ENCODE measurements around the gene PNLDC1. TPM values are rescaled to one million over a fixed set of nuclear protein-coding genes. Genes with fewer than 3 reads are reported as not detected.
"Not testable (repeated sequence)": the region's sequence is repeated elsewhere in the genome, so short reads cannot be mapped to it uniquely, and the experiment has no call there.

Gene PNLDC1
- total RNA-seq, 4 donors from 2014 or later = not detected

DNA sequence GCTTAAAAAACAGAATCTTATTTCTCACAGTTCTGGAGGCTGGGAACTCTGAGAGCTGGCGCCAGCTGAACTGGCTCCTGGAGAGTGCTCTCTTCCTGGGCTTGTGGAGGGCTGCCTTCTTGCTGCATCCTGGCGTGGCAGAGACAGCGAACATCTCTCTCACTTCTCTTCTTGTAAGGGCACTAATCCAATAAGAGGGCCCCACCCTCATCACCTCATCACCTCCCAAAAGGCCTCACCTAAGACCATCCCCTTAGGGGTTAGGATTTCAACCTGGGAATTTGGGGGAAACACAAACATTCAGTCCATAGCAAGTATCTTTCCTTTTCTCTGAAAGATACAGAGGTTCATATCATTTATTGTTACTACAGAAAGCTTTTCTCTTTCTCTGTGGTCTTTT is 23.9 kb downstream of the PNLDC1 start:
- Histone ChIP-seq H3K27ac (no peak overlapping the region), H3K9me3 (no peaks in the 10 kb centered on the region), H3K4me3 (no peak overlapping the region), H3K4me1 (no peaks in the 10 kb centered on the region), H3K36me3 (no peaks in the 10 kb centered on the region), H3K27me3 (no peaks in the 10 kb centered on the region)
- no peak for TF ChIP-seq POLR2A (IDR thresholded peaks at IDR 0.05)
- TF ChIP-seq, protein P1, sequence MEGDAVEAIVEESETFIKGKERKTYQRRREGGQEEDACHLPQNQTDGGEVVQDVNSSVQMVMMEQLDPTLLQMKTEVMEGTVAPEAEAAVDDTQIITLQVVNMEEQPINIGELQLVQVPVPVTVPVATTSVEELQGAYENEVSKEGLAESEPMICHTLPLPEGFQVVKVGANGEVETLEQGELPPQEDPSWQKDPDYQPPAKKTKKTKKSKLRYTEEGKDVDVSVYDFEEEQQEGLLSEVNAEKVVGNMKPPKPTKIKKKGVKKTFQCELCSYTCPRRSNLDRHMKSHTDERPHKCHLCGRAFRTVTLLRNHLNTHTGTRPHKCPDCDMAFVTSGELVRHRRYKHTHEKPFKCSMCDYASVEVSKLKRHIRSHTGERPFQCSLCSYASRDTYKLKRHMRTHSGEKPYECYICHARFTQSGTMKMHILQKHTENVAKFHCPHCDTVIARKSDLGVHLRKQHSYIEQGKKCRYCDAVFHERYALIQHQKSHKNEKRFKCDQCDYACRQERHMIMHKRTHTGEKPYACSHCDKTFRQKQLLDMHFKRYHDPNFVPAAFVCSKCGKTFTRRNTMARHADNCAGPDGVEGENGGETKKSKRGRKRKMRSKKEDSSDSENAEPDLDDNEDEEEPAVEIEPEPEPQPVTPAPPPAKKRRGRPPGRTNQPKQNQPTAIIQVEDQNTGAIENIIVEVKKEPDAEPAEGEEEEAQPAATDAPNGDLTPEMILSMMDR (IDR thresholded peaks at IDR 0.05) = no peak
- no peak for DNase-seq

DNA sequence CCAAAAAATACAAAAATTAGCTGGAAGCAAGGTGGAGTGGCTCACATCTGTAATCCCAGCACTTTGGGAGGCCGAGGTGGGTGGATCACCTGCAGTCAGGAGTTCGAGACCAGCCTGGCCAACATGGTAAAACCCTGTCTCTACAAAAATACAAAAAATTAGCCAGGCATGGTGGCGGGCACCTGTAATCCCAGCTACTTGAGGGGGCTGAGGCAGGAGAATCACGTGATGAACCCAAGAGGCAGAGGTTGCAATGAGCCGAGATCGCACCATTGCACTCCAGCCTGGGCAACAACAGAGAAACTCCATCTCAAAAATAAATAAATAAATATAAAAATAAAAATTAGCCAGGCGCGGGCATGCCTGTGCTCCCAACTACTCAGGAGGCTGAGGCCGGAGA is 24.6 kb downstream of the PNLDC1 start:
- H3K4me1 ChIP-seq, H3K4me3 ChIP-seq, H3K27ac ChIP-seq, H3K27me3 ChIP-seq, DNase-seq, H3K36me3 ChIP-seq, H3K9me3 ChIP-seq: not testable (repeated sequence)

DNA sequence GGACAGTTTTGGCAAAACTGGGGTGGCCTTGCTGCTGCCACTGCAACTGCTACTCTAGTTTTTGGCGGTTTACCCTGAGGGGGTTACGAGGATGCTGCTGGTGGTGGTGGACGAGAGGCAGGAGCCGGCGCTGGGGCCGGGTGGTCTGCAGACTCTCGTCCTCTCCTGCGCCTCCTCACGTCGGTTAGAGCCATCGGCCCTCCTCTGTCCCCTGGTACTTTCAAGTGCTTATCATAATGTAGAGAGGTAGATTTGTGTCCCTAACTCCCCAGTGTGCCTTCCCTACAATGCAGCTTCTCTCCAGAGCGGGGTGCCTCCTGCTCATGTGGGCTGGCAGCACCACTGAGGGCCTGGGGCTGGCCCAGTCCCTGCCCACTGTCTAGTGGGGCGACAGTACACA is 25.9 kb downstream of the PNLDC1 start:
- Histone ChIP-seq H3K4me3 (no peak overlapping the region), H3K4me1 (no peaks in the 10 kb centered on the region), H3K9me3 (no peaks in the 10 kb centered on the region), H3K27me3 (no peaks in the 10 kb centered on the region), H3K36me3 (no peaks in the 10 kb centered on the region), H3K27ac (no peak overlapping the region)
- TF ChIP-seq, protein P1 (IDR thresholded peaks at IDR 0.05) = no peak
- TF ChIP-seq POLR2A (IDR thresholded peaks at IDR 0.05) = no peak
- DNase-seq = no peak

DNA sequence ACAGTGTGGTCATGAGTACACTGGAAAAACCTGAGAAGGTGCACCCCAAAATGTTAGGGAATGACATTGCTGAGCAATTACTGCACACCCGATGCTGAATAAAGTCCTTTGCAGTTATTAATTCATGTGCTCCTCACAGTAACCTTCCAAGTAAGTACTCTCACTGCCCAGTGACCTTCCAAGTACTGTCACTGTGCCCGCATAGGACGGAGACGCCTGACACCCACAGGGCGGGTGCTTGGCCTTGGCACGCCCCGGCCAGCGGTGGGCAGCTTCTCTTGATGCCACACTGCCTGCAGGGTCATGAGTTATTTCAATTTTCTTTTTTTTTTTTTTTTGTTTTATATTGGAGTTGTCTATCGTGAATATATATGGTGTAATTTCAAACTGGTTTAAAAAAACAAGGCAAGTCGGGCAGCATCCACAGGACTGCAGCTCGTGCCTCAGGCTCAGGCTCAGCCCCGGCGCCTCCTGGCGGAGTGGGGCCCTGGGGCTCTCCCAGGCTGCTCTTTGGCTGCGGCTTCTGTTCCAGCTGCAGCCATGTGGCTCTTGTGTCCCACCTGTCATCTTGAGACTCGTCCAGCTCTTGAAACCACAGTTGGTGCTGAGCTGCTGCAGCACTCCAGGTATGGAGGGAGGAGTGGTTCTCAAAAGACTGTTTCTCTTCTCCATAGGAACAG is 27.0 kb downstream of the PNLDC1 start:
- no peak for DNase-seq
- Histone ChIP-seq H3K9me3 (no peaks in the 10 kb centered on the region), H3K27ac (no peak overlapping the region), H3K27me3 (no peaks in the 10 kb centered on the region), H3K4me1 (no peaks in the 10 kb centered on the region), H3K36me3 (no peaks in the 10 kb centered on the region), H3K4me3 (no peak overlapping the region)
- TF ChIP-seq, protein P1 (IDR thresholded peaks at IDR 0.05) = peak in 1 of 6 experiments; percentile 15
- TF ChIP-seq POLR2A (IDR thresholded peaks at IDR 0.05) = no peak

DNA sequence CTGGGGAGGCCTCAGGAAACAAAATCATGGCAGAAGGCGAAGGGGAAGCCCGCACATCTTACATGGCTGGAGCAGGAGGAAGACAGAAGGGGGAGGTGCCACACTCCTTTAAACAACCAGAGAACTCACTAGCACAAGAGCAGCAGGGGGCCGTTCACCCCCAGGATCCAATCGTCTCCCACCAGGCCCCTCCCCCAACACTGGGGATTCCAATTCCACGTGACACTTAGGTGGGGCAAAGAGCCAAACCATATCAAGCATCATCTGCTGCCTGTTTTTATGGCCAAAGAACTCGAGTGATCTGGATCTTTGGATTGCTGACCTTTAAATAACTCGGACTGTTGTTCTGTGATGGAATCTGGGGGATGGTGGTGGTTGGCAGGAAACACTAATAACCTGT is 28.0 kb downstream of the PNLDC1 start:
- H3K9me3 ChIP-seq = no peaks in the 10 kb centered on the region
- H3K36me3 ChIP-seq = no peaks in the 10 kb centered on the region
- H3K27me3 ChIP-seq = no peaks in the 10 kb centered on the region
- H3K27ac ChIP-seq = no peak overlapping the region
- H3K4me3 ChIP-seq = no peak overlapping the region
- no peaks in the 10 kb centered on the region for H3K4me1 ChIP-seq
- no peak for DNase-seq
- TF ChIP-seq POLR2A (IDR thresholded peaks at IDR 0.05) = no peak
- TF ChIP-seq, protein P1 (IDR thresholded peaks at IDR 0.05) = no peak

DNA sequence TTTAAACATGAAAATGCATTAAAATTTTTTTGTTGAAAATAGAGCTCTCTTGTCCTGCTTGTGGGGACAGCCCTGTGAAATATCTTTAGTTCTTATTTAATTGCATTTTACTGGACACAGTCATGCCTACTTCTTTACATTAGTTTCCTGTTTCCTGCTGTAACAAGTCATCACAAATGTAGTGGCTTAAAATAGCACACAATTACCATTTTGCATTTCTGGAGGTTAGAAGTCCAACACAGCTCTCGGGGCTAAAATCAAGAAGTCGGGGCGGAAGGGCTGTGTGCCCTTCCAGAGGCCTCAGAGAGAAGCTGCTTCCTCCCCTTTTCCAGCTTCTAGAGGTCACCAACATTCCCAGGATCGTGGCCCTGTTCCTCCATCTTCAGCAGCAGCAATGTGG is 29.4 kb downstream of the PNLDC1 start:
- H3K9me3 ChIP-seq = no peaks in the 10 kb centered on the region
- H3K4me3 ChIP-seq = no peak overlapping the region
- H3K27me3 ChIP-seq = no peaks in the 10 kb centered on the region
- H3K27ac ChIP-seq = no peak overlapping the region
- no peaks in the 10 kb centered on the region for H3K4me1 ChIP-seq
- DNase-seq = no peak
- TF ChIP-seq POLR2A (IDR thresholded peaks at IDR 0.05) = no peak
- TF ChIP-seq, protein P1 (IDR thresholded peaks at IDR 0.05) = no peak
- no peaks in the 10 kb centered on the region for H3K36me3 ChIP-seq
